HFFc6 (cell line): ENCODE results near the gene EVC2. TPM values are rescaled to one million over a fixed set of nuclear protein-coding genes. Genes with fewer than 3 reads are reported as not detected.
A peak's percentile ranks its signal among the peaks of the same experiment; 100 is the strongest.

Experiments used
- DNase-seq: peaks from one replicate; pipeline ENCODE4 v3.0.0-alpha.2; 2018
- H3K27ac Mint-ChIP-seq: 2 replicates; pipeline ENCODE4 v1.8.0; 2020; ENCODE audit warnings: mild to moderate bottlenecking, mixed read lengths
- H3K27me3 Mint-ChIP-seq: 2 replicates; pipeline ENCODE4 v1.8.0; 2021; ENCODE audit warnings: mild to moderate bottlenecking, moderate library complexity, mixed read lengths; ENCODE audit not compliant: insufficient read depth
- H3K36me3 Mint-ChIP-seq: 2 replicates; pipeline ENCODE4 v1.8.0; 2021; ENCODE audit warnings: low read depth, mixed read lengths
- H3K4me1 Mint-ChIP-seq: 2 replicates; pipeline ENCODE4 v1.8.0; 2020; ENCODE audit warnings: low read depth, mixed read lengths
- H3K4me3 Mint-ChIP-seq: 2 replicates; pipeline ENCODE4 v1.8.0; 2020; ENCODE audit warnings: mild to moderate bottlenecking, moderate library complexity, mixed read lengths
- H3K9me3 Mint-ChIP-seq: 2 replicates; pipeline ENCODE4 v1.8.0; 2020; ENCODE audit warnings: mild to moderate bottlenecking, mixed read lengths
- total RNA-seq, 6 experiments: library from RNA; stranded (reverse); fragmentation: NEBNext Ultra II Directional; extraction: Animal tissue kit (Norgen Biotek cat#: 25700); gene quantifications; 2 replicates in 1 of 6; 3 replicates in 5 of 6; pipeline ENCODE4 v1.2.3, GENCODE V29; 2021
- TF ChIP-seq, protein P1 (sequence below): fragments of 200-600 bp; sonication (generic); IDR thresholded peaks from 2 replicates; pipeline ENCODE4 v1.5.0; 2021; ENCODE audit warnings: antibody characterized with exemption, mild to moderate bottlenecking

Gene EVC2
- total RNA-seq, 6 experiments from 2014 or later, result 3.0 to 4.1 (median 3.8) TPM

DNA sequence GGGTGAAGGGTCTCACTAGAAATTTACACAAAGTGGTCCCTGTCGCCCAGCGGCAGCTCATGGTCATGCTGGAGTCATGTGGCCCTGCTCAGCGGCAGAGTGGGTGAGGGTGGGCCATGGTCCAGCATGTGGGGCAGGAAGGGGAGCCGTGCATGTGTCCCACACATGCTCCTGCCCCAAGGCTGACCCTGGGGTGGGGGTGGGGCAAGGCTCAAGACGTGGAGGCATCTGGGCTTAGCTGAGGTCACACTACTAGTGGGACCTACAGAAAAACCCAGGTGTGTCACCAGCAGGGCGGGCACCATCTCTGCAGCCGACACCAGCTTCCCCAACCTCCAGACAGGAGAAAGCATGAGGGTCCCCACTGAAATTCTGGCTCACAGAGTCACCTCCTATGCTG is 45.0 kb upstream of the EVC2 start:
- Mint-ChIP-seq H3K27ac (peak overlapping the region; percentile 97), H3K4me3 (peak overlapping the region; percentile 55), H3K9me3 (no peaks in the 10 kb centered on the region), H3K27me3 (peaks cover 6% of the 10 kb centered on the region), H3K36me3 (peaks cover 54% of the 10 kb centered on the region), H3K4me1 (peaks cover 73% of the 10 kb centered on the region)
- TF ChIP-seq, protein P1, sequence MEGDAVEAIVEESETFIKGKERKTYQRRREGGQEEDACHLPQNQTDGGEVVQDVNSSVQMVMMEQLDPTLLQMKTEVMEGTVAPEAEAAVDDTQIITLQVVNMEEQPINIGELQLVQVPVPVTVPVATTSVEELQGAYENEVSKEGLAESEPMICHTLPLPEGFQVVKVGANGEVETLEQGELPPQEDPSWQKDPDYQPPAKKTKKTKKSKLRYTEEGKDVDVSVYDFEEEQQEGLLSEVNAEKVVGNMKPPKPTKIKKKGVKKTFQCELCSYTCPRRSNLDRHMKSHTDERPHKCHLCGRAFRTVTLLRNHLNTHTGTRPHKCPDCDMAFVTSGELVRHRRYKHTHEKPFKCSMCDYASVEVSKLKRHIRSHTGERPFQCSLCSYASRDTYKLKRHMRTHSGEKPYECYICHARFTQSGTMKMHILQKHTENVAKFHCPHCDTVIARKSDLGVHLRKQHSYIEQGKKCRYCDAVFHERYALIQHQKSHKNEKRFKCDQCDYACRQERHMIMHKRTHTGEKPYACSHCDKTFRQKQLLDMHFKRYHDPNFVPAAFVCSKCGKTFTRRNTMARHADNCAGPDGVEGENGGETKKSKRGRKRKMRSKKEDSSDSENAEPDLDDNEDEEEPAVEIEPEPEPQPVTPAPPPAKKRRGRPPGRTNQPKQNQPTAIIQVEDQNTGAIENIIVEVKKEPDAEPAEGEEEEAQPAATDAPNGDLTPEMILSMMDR, result no peak
- no peak for DNase-seq

DNA sequence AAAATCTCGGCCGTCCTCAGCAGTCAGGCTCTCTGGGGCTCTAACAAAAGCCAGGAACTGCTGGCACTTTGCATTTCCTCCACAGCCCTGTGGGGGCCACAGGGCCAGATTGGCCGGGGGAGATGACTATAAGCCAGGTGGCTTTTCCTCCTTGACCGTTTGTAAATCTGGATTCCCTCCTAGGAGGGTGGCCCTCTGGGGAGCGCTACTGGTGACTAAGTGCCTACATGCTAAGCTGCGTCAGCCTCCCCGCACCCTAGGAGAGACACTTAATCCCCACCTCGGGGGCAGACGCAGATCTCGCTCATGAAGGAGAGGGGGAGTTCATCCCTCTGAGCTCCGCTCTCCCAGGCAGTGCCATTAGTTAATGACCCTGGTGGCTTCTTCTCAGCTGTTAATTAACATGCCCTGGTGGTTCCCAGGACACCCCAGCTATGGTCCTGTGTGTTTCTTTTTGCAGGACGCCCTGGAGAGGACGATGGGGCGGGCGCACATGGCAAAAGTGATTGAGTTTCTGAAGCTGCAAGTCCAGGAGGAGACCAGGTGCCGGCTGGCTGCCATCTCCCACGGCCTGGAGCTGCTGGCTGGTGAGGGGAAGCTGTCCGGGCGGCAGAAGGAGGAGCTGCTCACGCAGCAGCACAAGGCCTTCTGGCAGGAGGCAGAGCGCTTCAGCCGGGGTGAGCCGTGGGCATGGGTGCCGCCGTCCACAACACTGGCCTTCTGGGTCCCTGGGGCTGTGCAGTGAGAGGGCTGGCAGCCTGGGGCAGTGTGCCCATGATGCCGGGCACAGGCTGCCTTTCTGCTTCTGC is 44.2 kb upstream of the EVC2 start:
- H3K27ac Mint-ChIP-seq, result peak overlapping the region; percentile 97
- H3K9me3 Mint-ChIP-seq, result no peaks in the 10 kb centered on the region
- DNase-seq, result no peak
- peaks cover 73% of the 10 kb centered on the region for H3K4me1 Mint-ChIP-seq
- TF ChIP-seq, protein P1, result no peak
- H3K36me3 Mint-ChIP-seq, result peaks cover 52% of the 10 kb centered on the region
- no peak overlapping the region for H3K4me3 Mint-ChIP-seq
- H3K27me3 Mint-ChIP-seq, result peaks cover 6% of the 10 kb centered on the region

DNA sequence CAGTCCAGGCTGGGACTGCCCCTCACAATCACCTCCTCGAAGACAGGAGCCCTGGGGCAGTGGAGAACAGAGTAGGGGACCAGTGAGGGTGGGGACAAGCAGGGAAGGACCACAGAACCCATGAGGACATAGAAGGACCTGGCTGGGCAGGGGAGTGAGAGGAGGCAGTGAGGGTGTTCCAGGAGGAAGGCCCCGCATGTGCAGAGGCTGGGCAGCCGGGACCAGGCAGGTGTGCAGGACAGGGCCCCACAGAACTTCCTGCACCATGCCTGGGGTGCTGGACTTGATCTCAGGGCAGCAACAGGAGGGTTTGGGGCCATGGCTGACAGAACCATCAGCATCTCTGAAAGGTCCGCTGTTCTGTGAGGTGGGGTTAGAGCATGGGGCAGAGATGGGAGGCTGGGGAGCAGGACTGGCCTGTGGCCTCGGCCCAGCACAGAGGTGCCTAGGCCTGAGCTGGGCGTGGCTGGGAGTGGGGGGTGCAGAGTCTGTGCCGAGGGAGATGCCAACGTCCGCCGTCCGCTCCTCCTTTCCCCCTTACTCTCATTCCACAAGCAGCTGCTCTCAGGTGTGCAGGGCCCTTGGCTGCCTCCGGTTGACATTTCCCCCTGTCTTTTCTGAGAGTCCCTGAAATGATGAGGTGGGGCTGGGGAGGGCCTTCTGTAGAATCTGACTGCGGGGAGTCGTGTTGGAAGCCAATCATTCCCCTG is 43.5 kb upstream of the EVC2 start:
- peak overlapping the region; percentile 97 for H3K27ac Mint-ChIP-seq

DNA sequence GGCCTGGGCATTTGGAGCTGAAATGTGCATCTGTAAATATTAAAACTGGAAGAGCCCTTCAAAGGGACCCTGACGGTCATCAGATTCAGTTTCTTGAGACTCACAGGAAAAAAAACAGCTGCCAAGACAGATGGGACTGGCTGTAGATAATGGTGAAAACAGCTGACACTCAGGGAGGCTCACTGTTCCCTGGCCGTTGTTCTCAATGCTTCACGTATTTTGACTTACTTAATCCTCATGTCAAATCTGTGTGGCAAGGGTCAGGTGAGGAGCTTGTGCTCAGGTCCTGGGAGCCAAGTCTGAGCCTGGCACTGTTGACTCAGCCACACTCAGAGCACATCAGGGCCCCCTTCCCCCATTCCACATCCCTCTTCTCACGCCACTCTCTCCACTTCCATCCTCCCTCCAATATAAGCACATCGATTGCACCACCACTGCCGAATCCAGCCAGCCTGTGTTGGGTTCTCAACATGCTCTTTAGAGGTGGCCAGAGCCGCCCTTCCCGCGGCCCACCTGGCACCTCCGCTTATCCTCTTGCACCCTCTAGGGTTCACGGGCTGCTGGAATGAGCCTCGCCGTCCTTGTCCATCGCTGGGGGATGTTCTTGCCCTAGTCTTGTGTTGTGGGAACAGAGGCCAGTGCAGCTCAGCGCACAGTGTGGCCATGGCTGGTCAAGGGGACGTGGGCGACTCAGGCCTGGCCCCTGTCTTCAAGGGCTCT is 42.7 kb upstream of the EVC2 start:
- DNase-seq, result peak; percentile 55
- peaks cover 39% of the 10 kb centered on the region for H3K36me3 Mint-ChIP-seq
- no peaks in the 10 kb centered on the region for H3K9me3 Mint-ChIP-seq
- peak overlapping the region; percentile 55 for H3K4me3 Mint-ChIP-seq
- TF ChIP-seq, protein P1, result no peak
- H3K4me1 Mint-ChIP-seq, result peaks cover 82% of the 10 kb centered on the region
- H3K27ac Mint-ChIP-seq, result peak overlapping the region; percentile 97
- H3K27me3 Mint-ChIP-seq, result peaks cover 6% of the 10 kb centered on the region

More for the DNA sequence above, 43.5 kb upstream of the EVC2 start:
- Mint-ChIP-seq H3K9me3 (no peaks in the 10 kb centered on the region), H3K4me1 (peaks cover 75% of the 10 kb centered on the region), H3K36me3 (peaks cover 44% of the 10 kb centered on the region), H3K4me3 (no peak overlapping the region), H3K27me3 (peaks cover 6% of the 10 kb centered on the region)
- TF ChIP-seq, protein P1, result no peak
- no peak for DNase-seq

DNA sequence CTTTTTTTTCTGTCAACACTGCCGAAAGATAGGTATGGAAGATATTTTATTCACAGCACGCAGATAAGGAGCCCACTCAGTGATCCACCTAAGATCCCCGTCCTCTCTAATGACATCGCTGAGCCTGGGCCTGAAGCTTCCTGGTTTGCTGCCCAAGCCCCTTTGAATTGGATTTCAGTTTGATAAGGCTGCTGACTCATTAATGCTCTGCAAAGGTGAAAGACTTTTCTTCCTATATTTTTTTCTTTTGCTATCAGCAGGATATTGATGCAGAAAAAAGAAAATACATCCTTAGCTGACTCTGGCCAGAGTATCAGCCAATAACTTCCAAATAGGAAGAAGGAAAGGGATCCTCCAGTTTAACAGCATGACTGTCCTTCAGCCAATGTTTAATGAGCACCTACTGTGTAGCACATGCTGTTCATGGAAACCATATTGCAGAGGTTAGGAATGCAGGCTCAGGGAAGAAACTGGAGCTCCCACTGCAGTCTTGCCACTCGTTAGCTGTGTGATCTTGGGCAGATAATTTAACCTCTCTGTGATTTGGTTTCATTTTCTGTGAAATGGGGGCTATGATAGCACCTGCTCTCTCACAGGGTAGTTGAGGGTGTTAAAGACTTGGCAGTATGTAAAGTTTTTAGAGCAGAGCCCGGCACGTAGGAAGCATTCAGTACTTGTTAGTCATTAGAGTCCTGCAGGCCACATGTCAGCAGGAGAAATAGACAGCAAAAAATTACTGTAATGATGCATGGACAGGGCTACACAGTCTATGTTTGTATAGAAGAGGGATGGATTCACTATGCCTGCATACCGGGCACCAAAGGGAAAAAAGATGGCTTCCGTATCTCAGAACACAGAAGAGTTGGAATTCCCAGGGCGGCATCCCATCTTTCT is 41.9 kb upstream of the EVC2 start:
- Mint-ChIP-seq H3K4me3 (peak overlapping the region; percentile 55), H3K36me3 (peaks cover 32% of the 10 kb centered on the region), H3K4me1 (peaks cover 90% of the 10 kb centered on the region), H3K9me3 (no peaks in the 10 kb centered on the region), H3K27me3 (peaks cover 6% of the 10 kb centered on the region), H3K27ac (peak overlapping the region; percentile 97)
- TF ChIP-seq, protein P1, result no peak
- peak; percentile 85 for DNase-seq
